Endothelial cell of umbilical vein (primary cell): ENCODE data around the gene PAGE5. TPM values are rescaled to one million over a fixed set of nuclear protein-coding genes. Genes with fewer than 3 reads are reported as not detected.

Experiments used
- BruUV-seq: library from RNA; stranded (reverse); fragments of 400-500 nt; replicated peaks from 2 replicates; lab custom pipeline; 2021; lab: Mats Ljungman, UMichigan
- CTCF ChIA-PET: fragments of 300-600, 350-600 bp; sonication (Branson Sonifier 250); formaldehyde crosslinking; loops from one replicate; lab custom pipeline; 2021; ENCODE audit warnings: antibody characterized with exemption, inconsistent platforms; lab: Charles Lee
- POLR2A ChIA-PET: fragments of 300-600, 350-600 bp; sonication (Branson Sonifier 250); formaldehyde crosslinking; loops from one replicate; lab custom pipeline; 2021; ENCODE audit warnings: antibody characterized with exemption, inconsistent platforms; lab: Charles Lee
- DNase-seq: peaks from one replicate; pipeline ENCODE4 v3.0.0-alpha.2; 2011; ENCODE audit warnings: low read depth, low spot score
- FAIRE-seq: peaks from 2 replicates; lab custom pipeline; 2011; peaks lifted over from hg19 to GRCh38; lab: Jason Lieb, UNC
- H2AFZ ChIP-seq: 2 replicates; pipeline ENCODE4 v1.6.0; 2012; ENCODE audit warnings: low read depth, low read length, control low read depth, inconsistent platforms
- H3K27ac ChIP-seq: 2 replicates; pipeline ENCODE4 v1.5.1; 2011; ENCODE audit warnings: low read depth, mild to moderate bottlenecking, control low read depth, low read length, moderate library complexity; ENCODE audit not compliant: insufficient read depth
- H3K27me3 ChIP-seq, 2 experiments: 2 replicates each; pipeline versions ENCODE4 v1.6.0 to v1.6.1; 2011; ENCODE audit warnings: low read length in 2 of 2, mixed read lengths in 1 of 2; ENCODE audit not compliant: control insufficient read depth in 2 of 2, insufficient read depth in 2 of 2
- H3K36me3 ChIP-seq, 2 experiments: 2 replicates in 1 of 2; 3 replicates in 1 of 2; pipeline ENCODE4 v1.5.1; 2011; ENCODE audit warnings: low read length in 2 of 2, mild to moderate bottlenecking in 1 of 2, moderate library complexity in 1 of 2; ENCODE audit not compliant: control insufficient read depth in 2 of 2, insufficient read depth in 2 of 2; ENCODE audit errors: extremely low read depth in 1 of 2
- H3K4me1 ChIP-seq: 3 replicates; pipeline ENCODE4 v1.5.1; 2011; ENCODE audit warnings: mild to moderate bottlenecking, low read length; ENCODE audit not compliant: control insufficient read depth, insufficient read depth; ENCODE audit errors: extremely low read depth
- H3K4me2 ChIP-seq: 2 replicates; pipeline ENCODE4 v1.6.1; 2011; ENCODE audit warnings: low read length, control low read depth, mixed read lengths; ENCODE audit not compliant: insufficient read depth
- H3K4me3 ChIP-seq, 3 experiments: fragments of 200-600 bp in 1 of 3; sonication (generic), shearing (Covaris generic) in 1 of 3; replicated peaks in 1 of 3; 2 replicates each; pipeline ENCODE4 v1.5.1; 2011 to 2016; ENCODE audit warnings: control low read depth in 3 of 3, low read length in 3 of 3, mild to moderate bottlenecking in 2 of 3, inconsistent platforms in 1 of 3, low read depth in 1 of 3, moderate library complexity in 1 of 3; ENCODE audit not compliant: insufficient read depth in 1 of 3
- H3K79me2 ChIP-seq: 2 replicates; pipeline ENCODE4 v1.6.0; 2012; ENCODE audit warnings: low read length, inconsistent platforms; ENCODE audit not compliant: control insufficient read depth, insufficient read depth
- H3K9ac ChIP-seq: replicated peaks from 2 replicates; pipeline ENCODE3; 2011; ENCODE audit warnings: low read length, control low read depth; ENCODE audit not compliant: insufficient read depth; ENCODE audit errors: extremely low read depth
- H3K9me1 ChIP-seq: replicated peaks from 3 replicates; pipeline ENCODE4 v1.6.0; 2011; ENCODE audit warnings: mild to moderate bottlenecking, low read length; ENCODE audit not compliant: control insufficient read depth, insufficient read depth; ENCODE audit errors: extremely low read depth
- H3K9me3 ChIP-seq: replicated peaks from 2 replicates; pipeline ENCODE4 v1.5.1; 2012; ENCODE audit warnings: low read length, inconsistent platforms; ENCODE audit not compliant: control insufficient read depth, insufficient read depth
- H4K20me1 ChIP-seq: replicated peaks from 2 replicates; pipeline ENCODE3; 2011; ENCODE audit warnings: mild to moderate bottlenecking, low read length; ENCODE audit not compliant: control insufficient read depth, insufficient read depth; ENCODE audit errors: extremely low read depth
- CTCF ChIP-seq, 2 donors: IDR thresholded peaks; 1 replicate in 1 of 2; 2 replicates in 1 of 2; pipeline ENCODE4 v1.5.1; 2011; ENCODE audit warnings: low read length in 2 of 2, mild to moderate bottlenecking in 2 of 2, moderate library complexity in 2 of 2, control low read depth in 1 of 2, inconsistent platforms in 1 of 2, low read depth in 1 of 2; ENCODE audit not compliant: insufficient read depth in 1 of 2; ENCODE audit errors: extremely low read depth in 1 of 2
- EZH2 ChIP-seq: IDR thresholded peaks from 2 replicates; pipeline ENCODE4 v1.6.1; 2012; ENCODE audit warnings: borderline replicate concordance, low read depth, mild to moderate bottlenecking, moderate library complexity, low read length, inconsistent platforms; ENCODE audit not compliant: severe bottlenecking
- GATA2 ChIP-seq: IDR thresholded peaks from 2 replicates; pipeline ENCODE4 v1.7.0; 2011; ENCODE audit warnings: low read depth, mild to moderate bottlenecking, moderate library complexity, mixed read lengths, low read length; ENCODE audit not compliant: insufficient read length, insufficient read depth
- JUN ChIP-seq: IDR thresholded peaks from 2 replicates; pipeline ENCODE4 v1.6.1; 2011; ENCODE audit warnings: borderline replicate concordance, low read depth; ENCODE audit not compliant: insufficient read length, insufficient read depth
- MAX ChIP-seq: IDR thresholded peaks from 2 replicates; pipeline ENCODE4 v1.6.1; 2011; ENCODE audit not compliant: insufficient read depth, insufficient read length
- MYC ChIP-seq: IDR thresholded peaks from one replicate; pipeline ENCODE4 v1.6.1; 2011; ENCODE audit warnings: mild to moderate bottlenecking, low read depth, low read length
- POLR2A ChIP-seq: IDR thresholded peaks from 2 replicates; pipeline ENCODE4 v1.6.1; 2012; ENCODE audit warnings: low read depth, mild to moderate bottlenecking, control low read depth, low read length
- POLR2AphosphoS5 ChIP-seq: IDR thresholded peaks from 2 replicates; pipeline ENCODE4 v1.6.1; 2012; ENCODE audit warnings: low read depth, mild to moderate bottlenecking, control low read depth, low read length, moderate library complexity; ENCODE audit not compliant: insufficient read depth
- dilution Hi-C: fragments of 300-500 bp; cut with MboI; formaldehyde crosslinking; loops from one replicate; pipeline ENCODE4 v1.15.0; 2019; ENCODE audit warnings: low sequenced_read_pairs; ENCODE audit not compliant: extremely low pct_ligation_motif_present
- intact Hi-C: fragments of 100-400 bp; cut with micrococcal nuclease; formaldehyde crosslinking; loops from one replicate; pipeline ENCODE4 v1.10.0; 2022
- polyA plus RNA-seq, 4 experiments: library from polyadenylated mRNA; depleted of rRNA in 3 of 4; stranded (reverse) in 3 of 4; unstranded in 1 of 4; fragments of >200 nt; gene quantifications; 2 replicates each; pipeline versions ENCODE4 v1.2.1 to v1.2.3, GENCODE V29; 2011 to 2012; ENCODE audit warnings: missing spikeins in 1 of 4
- total RNA-seq: library from RNA; stranded (reverse); gene quantifications from 2 replicates; pipeline ENCODE4 v1.2.3, GENCODE V29; 2021

PAGE5 gene
- total and polyA plus RNA-seq, 2 donors (not counting 3 experiments of a cell fraction or from before 2014, with no cell fraction given): not detected

- dilution Hi-C loops: no loop called here
- TF ChIP-seq POLR2A: no peak
- TF ChIP-seq POLR2AphosphoS5: no peak
- TF ChIP-seq MYC: no peak
- no peak for TF ChIP-seq MAX
- TF ChIP-seq CTCF (IDR thresholded peaks at IDR 0.05; ENCODE audit: extremely low read depth in 1 of 2, insufficient read depth in 1 of 2, low read depth in 1 of 2, low read length in 2 of 2): no peak
- no peak for TF ChIP-seq EZH2
- no peak for TF ChIP-seq GATA2
- TF ChIP-seq JUN: no peak
- FAIRE-seq: no peak
- no peak overlapping the region for H3K4me3 ChIP-seq
- no peak overlapping the region for H2AFZ ChIP-seq
- no peak overlapping the region for H3K27ac ChIP-seq
- CTCF ChIA-PET: no interaction called here
- H3K79me2 ChIP-seq: no peaks in the 10 kb centered on the region
- H3K4me1 ChIP-seq: no peaks in the 10 kb centered on the region
- no peak overlapping the region for H3K9ac ChIP-seq
- POLR2A ChIA-PET: no interaction called here
- no peaks in the 10 kb centered on the region for H3K9me1 ChIP-seq
- BruUV-seq: no TSS peak
- intact Hi-C loops: no loop called here
- H3K27me3 ChIP-seq: no peaks in the 10 kb centered on the region
- no peaks in the 10 kb centered on the region for H3K9me3 ChIP-seq
- H3K36me3 ChIP-seq: no peaks in the 10 kb centered on the region
- H4K20me1 ChIP-seq: no peaks in the 10 kb centered on the region
- no peak overlapping the region for H3K4me2 ChIP-seq
- DNase-seq: no peak
Observed at GRCh38 chrX:55206162-55206941, 13.8 kb upstream of the PAGE5 start.
